Measurements from ENCODE around the gene DUSP8. TPM values are rescaled to one million over a fixed set of nuclear protein-coding genes. Genes with fewer than 3 reads are reported as not detected.
A peak's percentile ranks its signal among the peaks of the same experiment; 100 is the strongest.

Gene DUSP8
- total and polyA plus RNA-seq, 11 donors: 9.8 to 29.9 (median 16.5) TPM

DNA sequence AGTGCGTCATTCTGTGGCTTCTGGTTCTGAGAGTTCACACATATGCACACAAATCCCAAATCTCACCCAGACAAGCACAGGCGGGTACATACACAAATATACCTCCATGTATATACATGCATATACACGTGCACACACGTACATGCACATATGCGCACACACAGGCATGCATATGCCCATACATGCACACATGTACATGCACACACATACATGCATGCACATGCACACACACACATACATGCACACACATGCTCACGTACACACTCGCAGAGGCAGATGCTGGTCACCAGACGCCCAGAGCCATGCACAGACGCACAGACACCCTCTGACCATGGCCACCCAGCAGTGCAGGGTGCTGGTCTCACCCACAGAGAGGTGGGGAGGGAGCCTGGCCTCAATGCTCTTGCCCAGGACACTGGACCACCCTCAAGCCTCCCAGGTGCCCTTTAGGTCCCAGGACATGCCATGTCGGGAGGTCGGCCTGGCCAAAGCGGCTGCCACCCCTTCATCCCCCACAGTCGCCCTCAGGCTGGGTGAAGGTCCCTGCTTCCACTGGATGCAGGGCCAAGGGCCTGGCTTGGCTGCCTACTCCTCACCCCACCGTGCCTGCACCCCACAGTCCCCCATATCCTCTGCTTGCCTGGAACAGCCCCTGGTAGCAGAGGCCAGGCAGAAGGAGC, 9.5 kb downstream of the DUSP8 start:
- intact Hi-C loops (cut with DNase I): no loop called here
- no peak for ATAC-seq
- peak in 1 of 5 donors; percentile 54 for DNase-seq
- peak overlapping the region in 1 of 12 donors; percentile 82 for H3K27ac ChIP-seq
- H3K4me1 ChIP-seq: peaks cover 1 to 72% (median 42%) of the 10 kb centered on the region in 12 donors
- WGBS, 4 donors: 84 to 95% (median 91%) methylated on average over 13 to 14 of the region's 14 CpGs
- peaks cover 0 to 51% (median 24%) of the 10 kb centered on the region in 9 donors for H3K36me3 ChIP-seq
- no peak overlapping the region for H3K4me3 ChIP-seq
- no peaks in the 10 kb centered on the region for H3K9me3 ChIP-seq
- no peak for TF ChIP-seq POLR2A (IDR thresholded peaks at IDR 0.05)
- TF ChIP-seq, protein P1, sequence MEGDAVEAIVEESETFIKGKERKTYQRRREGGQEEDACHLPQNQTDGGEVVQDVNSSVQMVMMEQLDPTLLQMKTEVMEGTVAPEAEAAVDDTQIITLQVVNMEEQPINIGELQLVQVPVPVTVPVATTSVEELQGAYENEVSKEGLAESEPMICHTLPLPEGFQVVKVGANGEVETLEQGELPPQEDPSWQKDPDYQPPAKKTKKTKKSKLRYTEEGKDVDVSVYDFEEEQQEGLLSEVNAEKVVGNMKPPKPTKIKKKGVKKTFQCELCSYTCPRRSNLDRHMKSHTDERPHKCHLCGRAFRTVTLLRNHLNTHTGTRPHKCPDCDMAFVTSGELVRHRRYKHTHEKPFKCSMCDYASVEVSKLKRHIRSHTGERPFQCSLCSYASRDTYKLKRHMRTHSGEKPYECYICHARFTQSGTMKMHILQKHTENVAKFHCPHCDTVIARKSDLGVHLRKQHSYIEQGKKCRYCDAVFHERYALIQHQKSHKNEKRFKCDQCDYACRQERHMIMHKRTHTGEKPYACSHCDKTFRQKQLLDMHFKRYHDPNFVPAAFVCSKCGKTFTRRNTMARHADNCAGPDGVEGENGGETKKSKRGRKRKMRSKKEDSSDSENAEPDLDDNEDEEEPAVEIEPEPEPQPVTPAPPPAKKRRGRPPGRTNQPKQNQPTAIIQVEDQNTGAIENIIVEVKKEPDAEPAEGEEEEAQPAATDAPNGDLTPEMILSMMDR (IDR thresholded peaks at IDR 0.05): no peak
- H3K27me3 ChIP-seq: no peaks in the 10 kb centered on the region

GRCh38 chr11:1561955-1562354, 10.1 kb downstream of the DUSP8 start:
- H3K4me3 ChIP-seq: no peak overlapping the region
- intact Hi-C loops (cut with DNase I): no loop called here
- TF ChIP-seq, protein P1 (IDR thresholded peaks at IDR 0.05): no peak
- TF ChIP-seq POLR2A (IDR thresholded peaks at IDR 0.05): no peak
- peaks cover 0 to 58% (median 30%) of the 10 kb centered on the region in 9 donors for H3K36me3 ChIP-seq
- no peaks in the 10 kb centered on the region for H3K9me3 ChIP-seq
- 71 to 100% (median 88%) methylated on average over 1 to 5 of the region's 5 CpGs for WGBS, 4 donors
- ATAC-seq (no peak), DNase-seq (no peak)
- H3K27me3 ChIP-seq: no peaks in the 10 kb centered on the region
- H3K4me1 ChIP-seq: peaks cover 4 to 70% (median 41%) of the 10 kb centered on the region in 12 donors
- H3K27ac ChIP-seq: peak overlapping the region in 1 of 12 donors; percentile 17

DNA sequence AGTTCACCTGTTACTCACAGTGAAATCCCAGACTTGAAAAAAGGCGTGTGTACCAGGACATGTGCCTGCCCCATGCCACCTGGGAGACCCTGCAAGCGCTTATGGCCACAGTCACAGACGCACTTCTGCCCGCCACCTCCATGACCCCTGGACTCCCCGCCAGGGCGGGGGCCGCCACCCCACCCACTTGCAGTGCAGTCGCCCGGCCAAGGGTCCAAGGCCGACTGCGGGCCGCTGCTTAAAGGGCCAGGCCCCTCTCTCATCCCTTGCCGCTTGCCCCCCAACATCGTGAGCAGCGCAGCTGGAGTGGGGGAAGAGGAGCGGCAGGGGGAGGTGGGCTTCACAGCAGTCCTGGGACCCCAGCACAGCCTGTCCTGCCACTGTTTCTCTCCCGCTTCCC, 10.8 kb downstream of the DUSP8 start:
- DNase-seq (no peak), ATAC-seq (no peak)
- TF ChIP-seq, protein P1 (IDR thresholded peaks at IDR 0.05): no peak
- no peak for TF ChIP-seq POLR2A (IDR thresholded peaks at IDR 0.05)
- H3K27me3 ChIP-seq: no peaks in the 10 kb centered on the region
- H3K36me3 ChIP-seq: peaks cover 0 to 60% (median 31%) of the 10 kb centered on the region in 9 donors
- intact Hi-C loops (cut with DNase I): no loop called here
- H3K4me1 ChIP-seq: peaks cover 4 to 63% (median 41%) of the 10 kb centered on the region in 12 donors
- H3K27ac ChIP-seq: peak overlapping the region in 3 of 12 donors; percentile 92 to 99 (median 95)
- no peaks in the 10 kb centered on the region for H3K9me3 ChIP-seq
- H3K4me3 ChIP-seq: no peak overlapping the region
- WGBS, 4 donors: 88 to 95% (median 92%) methylated on average over 14 to 17 of the region's 17 CpGs

DNA sequence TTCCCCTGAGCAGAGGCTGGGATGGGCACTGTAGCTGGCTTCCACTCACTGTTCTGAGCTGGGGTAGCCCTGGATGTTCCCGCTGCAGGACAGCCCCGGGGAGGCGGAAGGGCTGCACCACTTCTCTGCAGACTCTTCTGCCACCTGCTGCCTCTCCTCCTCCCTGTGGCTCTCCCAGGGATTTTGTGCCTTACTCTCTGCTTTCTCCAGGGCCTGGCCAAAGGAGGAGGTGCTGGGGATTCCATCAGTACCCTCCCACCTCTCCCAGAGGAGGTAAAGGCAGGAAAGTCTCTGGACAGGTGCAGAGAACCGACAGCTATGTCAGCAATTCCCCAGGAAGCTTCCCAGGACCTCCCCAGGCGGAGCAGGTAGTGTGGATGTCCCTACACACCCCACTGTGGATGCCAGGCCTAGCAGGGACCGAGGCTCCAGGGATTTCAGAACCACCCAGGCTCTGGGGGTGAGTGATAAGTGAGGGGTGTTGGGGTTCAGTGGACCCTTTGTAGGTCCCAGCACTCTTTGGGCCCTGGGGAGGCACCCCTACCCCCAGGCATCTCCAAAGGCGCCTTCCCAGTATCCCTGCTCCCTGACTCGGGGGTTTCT, 11.3 kb downstream of the DUSP8 start:
- WGBS, 4 donors: 65 to 88% (median 78%) methylated on average over 6 to 8 of the region's 8 CpGs
- no peak for TF ChIP-seq POLR2A (IDR thresholded peaks at IDR 0.05)
- TF ChIP-seq, protein P1 (IDR thresholded peaks at IDR 0.05): peak in 1 of 12 donors; percentile 7
- Histone ChIP-seq H3K4me1 (peaks cover 4 to 60% (median 41%) of the 10 kb centered on the region in 12 donors), H3K9me3 (no peaks in the 10 kb centered on the region), H3K27me3 (no peaks in the 10 kb centered on the region), H3K27ac (peak overlapping the region in 9 of 12 donors; percentile 85 to 99 (median 91)), H3K4me3 (no peak overlapping the region), H3K36me3 (peaks cover 0 to 65% (median 37%) of the 10 kb centered on the region in 9 donors)
- intact Hi-C loops (cut with DNase I): no loop called here
- DNase-seq (no peak), ATAC-seq (no peak)
